Keratinocyte (primary cell): Measurements from ENCODE around the gene ZNF407. TPM values are rescaled to one million over a fixed set of nuclear protein-coding genes. Genes with fewer than 3 reads are reported as not detected.

Source experiments
- DNase-seq: peaks from one replicate; pipeline ENCODE4 v3.0.0-alpha.2; 2011; ENCODE audit warnings: low read depth, missing footprints, low spot score
- FAIRE-seq: peaks from 2 replicates; lab custom pipeline; 2011; peaks lifted over from hg19 to GRCh38; lab: Jason Lieb, UNC
- H2AFZ ChIP-seq: 2 replicates; pipeline ENCODE4 v1.6.0; 2012; ENCODE audit warnings: low read length, control low read depth, inconsistent platforms; ENCODE audit not compliant: control insufficient read depth
- H3K27ac ChIP-seq: 2 replicates; pipeline ENCODE4 v1.5.1; 2011; ENCODE audit warnings: low read length; ENCODE audit not compliant: control insufficient read depth, insufficient read depth
- H3K27me3 ChIP-seq: 3 replicates; pipeline ENCODE4 v1.6.0; 2011; ENCODE audit warnings: low read length; ENCODE audit not compliant: control insufficient read depth, insufficient read depth; ENCODE audit errors: extremely low read depth
- H3K36me3 ChIP-seq, 2 experiments: 2 replicates in 1 of 2; 3 replicates in 1 of 2; pipeline ENCODE4 v1.5.1; 2011; ENCODE audit warnings: low read length in 2 of 2, mild to moderate bottlenecking in 1 of 2; ENCODE audit not compliant: control insufficient read depth in 2 of 2, insufficient read depth in 2 of 2; ENCODE audit errors: extremely low read depth in 1 of 2
- H3K4me1 ChIP-seq: 3 replicates; pipeline ENCODE4 v1.5.1; 2011; ENCODE audit warnings: low read length; ENCODE audit not compliant: control insufficient read depth, insufficient read depth; ENCODE audit errors: extremely low read depth
- H3K4me2 ChIP-seq: 3 replicates; pipeline ENCODE4 v1.6.0; 2011; ENCODE audit warnings: low read depth, low read length; ENCODE audit not compliant: control insufficient read depth, insufficient read depth; ENCODE audit errors: extremely low read depth
- H3K4me3 ChIP-seq, 3 experiments: fragments of 200-600 bp in 1 of 3; sonication (generic) in 1 of 3; 2 replicates in 2 of 3; 3 replicates in 1 of 3; pipeline ENCODE4 v1.5.1; 2011 to 2016; ENCODE audit warnings: low read length in 3 of 3, mild to moderate bottlenecking in 3 of 3, control low read depth in 2 of 3, inconsistent platforms in 1 of 3, low read depth in 1 of 3, mixed read lengths in 1 of 3, mixed run types in 1 of 3, moderate library complexity in 1 of 3; ENCODE audit not compliant: control insufficient read depth in 2 of 3, insufficient read depth in 2 of 3; ENCODE audit errors: extremely low read depth in 1 of 3
- H3K79me2 ChIP-seq: 2 replicates; pipeline ENCODE4 v1.6.0; 2012; ENCODE audit warnings: low read length; ENCODE audit not compliant: control insufficient read depth, insufficient read depth
- H3K9ac ChIP-seq: 3 replicates; pipeline ENCODE4 v1.6.0; 2011; ENCODE audit warnings: low read length; ENCODE audit not compliant: control insufficient read depth, insufficient read depth; ENCODE audit errors: extremely low read depth
- H3K9me1 ChIP-seq: 3 replicates; pipeline ENCODE4 v1.6.0; 2011; ENCODE audit warnings: low read length; ENCODE audit not compliant: control insufficient read depth, insufficient read depth; ENCODE audit errors: extremely low read depth
- H3K9me3 ChIP-seq: 2 replicates; pipeline ENCODE4 v1.5.1; 2012; ENCODE audit warnings: low read depth, low read length; ENCODE audit not compliant: control insufficient read depth
- H4K20me1 ChIP-seq: 3 replicates; pipeline ENCODE4 v1.6.0; 2011; ENCODE audit warnings: low read length; ENCODE audit not compliant: control insufficient read depth, insufficient read depth; ENCODE audit errors: extremely low read depth
- EZH2 ChIP-seq: IDR thresholded peaks from one replicate; pipeline ENCODE4 v1.6.1; 2012; ENCODE audit warnings: inconsistent platforms, mild to moderate bottlenecking, low read length, moderate library complexity
- dilution Hi-C: fragments of 300-500 bp; cut with MboI; formaldehyde crosslinking; loops from one replicate; pipeline ENCODE4 v1.7.0; 2020; ENCODE audit warnings: low sequenced_read_pairs; ENCODE audit not compliant: extremely low pct_ligation_motif_present
- polyA plus RNA-seq, 5 experiments: library from polyadenylated mRNA; depleted of rRNA in 3 of 5; stranded (reverse) in 3 of 5; stranded (forward) in 1 of 5; unstranded in 1 of 5; fragments of >200 nt; gene quantifications; 1 replicate in 1 of 5; 2 replicates in 3 of 5; 3 replicates in 1 of 5; pipeline versions ENCODE4 v1.2.1 to v1.2.3, GENCODE V29; 2011 to 2012; ENCODE audit warnings: missing spikeins in 2 of 5, low read depth in 1 of 5, low replicate concordance in 1 of 5
- TF ChIP-seq, protein P1 (sequence below), 3 experiments: IDR thresholded peaks in 1 of 3; conservative IDR thresholded peaks in 1 of 3; optimal IDR thresholded peaks in 1 of 3; 2 replicates in 2 of 3; 3 replicates in 1 of 3; pipeline versions ENCODE3 to v1.5.1; 2011; ENCODE audit warnings: low read length in 3 of 3, mild to moderate bottlenecking in 3 of 3, moderate library complexity in 2 of 3, control low read depth in 1 of 3, inconsistent platforms in 1 of 3; ENCODE audit not compliant: insufficient read depth in 2 of 3; ENCODE audit errors: extremely low read depth in 1 of 3

The ZNF407 gene
- polyA plus RNA-seq, 1 donor (not counting 4 experiments of a cell fraction or from before 2014, with no cell fraction given), result 3.8 TPM

- no peaks in the 10 kb centered on the region for H3K27me3 ChIP-seq
- no peak overlapping the region for H3K9ac ChIP-seq
- DNase-seq (no peak), FAIRE-seq (peak; percentile 77)
- no peak overlapping the region for H2AFZ ChIP-seq
- TF ChIP-seq, protein P1, sequence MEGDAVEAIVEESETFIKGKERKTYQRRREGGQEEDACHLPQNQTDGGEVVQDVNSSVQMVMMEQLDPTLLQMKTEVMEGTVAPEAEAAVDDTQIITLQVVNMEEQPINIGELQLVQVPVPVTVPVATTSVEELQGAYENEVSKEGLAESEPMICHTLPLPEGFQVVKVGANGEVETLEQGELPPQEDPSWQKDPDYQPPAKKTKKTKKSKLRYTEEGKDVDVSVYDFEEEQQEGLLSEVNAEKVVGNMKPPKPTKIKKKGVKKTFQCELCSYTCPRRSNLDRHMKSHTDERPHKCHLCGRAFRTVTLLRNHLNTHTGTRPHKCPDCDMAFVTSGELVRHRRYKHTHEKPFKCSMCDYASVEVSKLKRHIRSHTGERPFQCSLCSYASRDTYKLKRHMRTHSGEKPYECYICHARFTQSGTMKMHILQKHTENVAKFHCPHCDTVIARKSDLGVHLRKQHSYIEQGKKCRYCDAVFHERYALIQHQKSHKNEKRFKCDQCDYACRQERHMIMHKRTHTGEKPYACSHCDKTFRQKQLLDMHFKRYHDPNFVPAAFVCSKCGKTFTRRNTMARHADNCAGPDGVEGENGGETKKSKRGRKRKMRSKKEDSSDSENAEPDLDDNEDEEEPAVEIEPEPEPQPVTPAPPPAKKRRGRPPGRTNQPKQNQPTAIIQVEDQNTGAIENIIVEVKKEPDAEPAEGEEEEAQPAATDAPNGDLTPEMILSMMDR (optimal IDR thresholded peaks at IDR 0.05 in 1 of 3, IDR thresholded peaks at IDR 0.05 in 1 of 3, conservative IDR thresholded peaks at IDR 0.05 in 1 of 3; ENCODE audit: extremely low read depth in 1 of 3, insufficient read depth in 2 of 3, low read length in 3 of 3), result peak; percentile 80 to 92 (median 82)
- TF ChIP-seq EZH2, result no peak
- H3K27ac ChIP-seq, result no peak overlapping the region
- no peaks in the 10 kb centered on the region for H3K9me3 ChIP-seq
- no peak overlapping the region for H3K4me2 ChIP-seq
- no peaks in the 10 kb centered on the region for H3K36me3 ChIP-seq
- H3K4me1 ChIP-seq, result peaks cover 5% of the 10 kb centered on the region
- no peaks in the 10 kb centered on the region for H4K20me1 ChIP-seq
- no peaks in the 10 kb centered on the region for H3K9me1 ChIP-seq
- dilution Hi-C loops, result no loop called here
- H3K4me3 ChIP-seq, result no peak overlapping the region
- H3K79me2 ChIP-seq, result no peaks in the 10 kb centered on the region
Measured at GRCh38 chr18:74896390-74896991, 298.8 kb downstream of the ZNF407 start.

- H3K4me1 ChIP-seq, result peaks cover 5% of the 10 kb centered on the region
- H2AFZ ChIP-seq, result no peak overlapping the region
- no peaks in the 10 kb centered on the region for H3K27me3 ChIP-seq
- no peak overlapping the region for H3K27ac ChIP-seq
- H3K36me3 ChIP-seq, result no peaks in the 10 kb centered on the region
- no peaks in the 10 kb centered on the region for H3K9me3 ChIP-seq
- H3K9ac ChIP-seq, result no peak overlapping the region
- no peaks in the 10 kb centered on the region for H4K20me1 ChIP-seq
- DNase-seq (no peak), FAIRE-seq (peak; percentile 73)
- dilution Hi-C loops, result no loop called here
- H3K4me2 ChIP-seq, result no peak overlapping the region
- TF ChIP-seq, protein P1 (optimal IDR thresholded peaks at IDR 0.05 in 1 of 3, IDR thresholded peaks at IDR 0.05 in 1 of 3, conservative IDR thresholded peaks at IDR 0.05 in 1 of 3; ENCODE audit: extremely low read depth in 1 of 3, insufficient read depth in 2 of 3, low read length in 3 of 3), result no peak
- no peak for TF ChIP-seq EZH2
- no peaks in the 10 kb centered on the region for H3K9me1 ChIP-seq
- H3K4me3 ChIP-seq, result no peak overlapping the region
- H3K79me2 ChIP-seq, result no peaks in the 10 kb centered on the region
Measured at GRCh38 chr18:74897971-74898657, 300.4 kb downstream of the ZNF407 start.
